Measurements from ENCODE around the gene TPH2. TPM values are rescaled to one million over a fixed set of nuclear protein-coding genes. Genes with fewer than 3 reads are reported as not detected.

Gene TPH2
- total RNA-seq, 4 donors from 2014 or later: not detected

- H3K27me3 ChIP-seq: no peaks in the 10 kb centered on the region
- 33 to 78% methylated on average over 1 to 2 of the region's 2 CpGs for WGBS, 2 donors (ENCODE audit: low coverage in 1 of 2)
- ATAC-seq: no peak
- no peak overlapping the region for H3K27ac ChIP-seq
- H3K4me1 ChIP-seq: no peaks in the 10 kb centered on the region
- H3K9me3 ChIP-seq: peaks cover 0 to 13% (median 0%) of the 10 kb centered on the region in 3 donors
- H3K4me3 ChIP-seq: no peak overlapping the region
- TF ChIP-seq POLR2AphosphoS5 (IDR thresholded peaks at IDR 0.05) (no peak), CTCF (IDR thresholded peaks at IDR 0.05) (no peak), POLR2A (IDR thresholded peaks at IDR 0.05) (no peak), EP300 (IDR thresholded peaks at IDR 0.05) (no peak)
- no peaks in the 10 kb centered on the region for H3K36me3 ChIP-seq
Observed at GRCh38 chr12:72041811-72042210, 103.2 kb downstream of the TPH2 start.

GRCh38 chr12:72053604-72054003, 115.0 kb downstream of the TPH2 start:
- no peak overlapping the region for H3K27ac ChIP-seq
- no peaks in the 10 kb centered on the region for H3K4me1 ChIP-seq
- TF ChIP-seq CTCF (IDR thresholded peaks at IDR 0.05): no peak
- no peak for TF ChIP-seq POLR2AphosphoS5 (IDR thresholded peaks at IDR 0.05)
- TF ChIP-seq POLR2A (IDR thresholded peaks at IDR 0.05): no peak
- no peak for TF ChIP-seq EP300 (IDR thresholded peaks at IDR 0.05)
- H3K36me3 ChIP-seq: no peaks in the 10 kb centered on the region
- H3K9me3 ChIP-seq: no peaks in the 10 kb centered on the region
- no peaks in the 10 kb centered on the region for H3K27me3 ChIP-seq
- no peak for ATAC-seq
- H3K4me3 ChIP-seq: no peak overlapping the region
- 50% methylated on average over 2 of the region's 2 CpGs; no CpG with 5 or more reads in 1 of the 2 donors for WGBS, 2 donors (ENCODE audit: low coverage in 1 of 2)

GRCh38 chr12:72054511-72054910, 115.9 kb downstream of the TPH2 start:
- Histone ChIP-seq H3K9me3 (no peaks in the 10 kb centered on the region), H3K4me3 (no peak overlapping the region), H3K27ac (no peak overlapping the region), H3K27me3 (no peaks in the 10 kb centered on the region), H3K36me3 (no peaks in the 10 kb centered on the region), H3K4me1 (no peaks in the 10 kb centered on the region)
- no peak for ATAC-seq
- TF ChIP-seq CTCF (IDR thresholded peaks at IDR 0.05) (no peak), POLR2AphosphoS5 (IDR thresholded peaks at IDR 0.05) (no peak), EP300 (IDR thresholded peaks at IDR 0.05) (no peak), POLR2A (IDR thresholded peaks at IDR 0.05) (no peak)
- WGBS, 2 donors (ENCODE audit: low coverage in 1 of 2): 90 to 100% methylated on average over 1 to 2 of the region's 2 CpGs

GRCh38 chr12:72057330-72057914, 118.8 kb downstream of the TPH2 start:
- Histone ChIP-seq H3K27ac (no peak overlapping the region), H3K27me3 (no peaks in the 10 kb centered on the region), H3K9me3 (no peaks in the 10 kb centered on the region), H3K36me3 (no peaks in the 10 kb centered on the region), H3K4me1 (no peaks in the 10 kb centered on the region), H3K4me3 (no peak overlapping the region)
- ATAC-seq: no peak
- TF ChIP-seq CTCF (IDR thresholded peaks at IDR 0.05): no peak
- WGBS, 2 donors (ENCODE audit: low coverage in 1 of 2): 0 to 39% methylated on average over 1 to 5 of the region's 5 CpGs

GRCh38 chr12:72063073-72063472, 124.4 kb downstream of the TPH2 start:
- Histone ChIP-seq H3K4me3 (no peak overlapping the region), H3K4me1 (no peaks in the 10 kb centered on the region), H3K27ac (no peak overlapping the region), H3K27me3 (no peaks in the 10 kb centered on the region), H3K9me3 (no peaks in the 10 kb centered on the region), H3K36me3 (no peaks in the 10 kb centered on the region)
- no peak for ATAC-seq
- WGBS, 2 donors (ENCODE audit: low coverage in 1 of 2): 56% methylated on average over 2 of the region's 2 CpGs; no CpG with 5 or more reads in 1 of the 2 donors
- TF ChIP-seq POLR2AphosphoS5 (IDR thresholded peaks at IDR 0.05) (no peak), CTCF (IDR thresholded peaks at IDR 0.05) (no peak), EP300 (IDR thresholded peaks at IDR 0.05) (no peak)
